GM18873 (cell line): Measurements from ENCODE around the gene AKAP6.

Source experiments
- ATAC-seq: cut with Tn5 transposase; IDR thresholded peaks from one replicate; pipeline ENCODE4 v1.9.1; 2021; ENCODE audit warnings: mild to moderate bottlenecking, moderate library complexity, moderate number of reproducible peaks; ENCODE audit not compliant: unreplicated experiment, low FRiP score

Gene AKAP6

DNA sequence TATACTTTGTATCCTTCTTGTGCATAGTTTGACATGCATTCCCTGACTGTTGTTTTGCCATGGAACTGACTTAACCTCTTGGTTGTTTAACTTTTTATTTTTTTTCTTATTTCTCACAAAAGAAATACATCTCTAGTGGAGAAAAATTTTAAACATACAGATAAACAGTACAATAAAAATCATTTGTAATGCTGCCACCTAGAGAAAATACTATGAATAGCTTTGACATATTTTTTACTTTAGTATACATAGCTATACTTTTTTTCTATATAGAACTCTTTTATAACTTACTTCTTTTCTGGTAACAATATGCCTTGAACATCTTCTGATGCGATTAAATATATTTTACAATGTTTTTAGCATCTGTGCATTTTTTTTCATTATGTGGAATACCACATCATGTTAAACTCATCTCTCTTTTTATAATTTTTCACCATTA lies 184.5 kb downstream of the AKAP6 start:
- no peak for ATAC-seq

DNA sequence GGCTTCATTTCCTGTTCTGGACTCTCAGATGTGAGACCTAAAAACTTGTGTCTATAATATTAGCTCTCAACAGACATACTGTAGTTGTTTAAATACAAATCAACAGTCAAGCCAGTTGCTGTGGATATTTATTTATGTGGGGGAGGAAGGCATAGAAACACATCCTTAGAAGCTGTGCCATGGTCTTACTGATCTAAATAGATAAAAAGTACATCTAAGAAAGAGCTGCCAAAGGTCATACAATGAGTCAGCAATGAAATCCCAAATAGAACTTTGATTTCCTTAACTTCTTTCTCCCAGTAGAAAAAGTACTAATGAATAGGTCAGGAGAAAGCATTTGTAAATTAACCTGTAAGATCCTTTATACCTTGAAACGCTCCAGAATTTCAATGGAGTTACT lies 185.1 kb downstream of the AKAP6 start:
- ATAC-seq = no peak

DNA sequence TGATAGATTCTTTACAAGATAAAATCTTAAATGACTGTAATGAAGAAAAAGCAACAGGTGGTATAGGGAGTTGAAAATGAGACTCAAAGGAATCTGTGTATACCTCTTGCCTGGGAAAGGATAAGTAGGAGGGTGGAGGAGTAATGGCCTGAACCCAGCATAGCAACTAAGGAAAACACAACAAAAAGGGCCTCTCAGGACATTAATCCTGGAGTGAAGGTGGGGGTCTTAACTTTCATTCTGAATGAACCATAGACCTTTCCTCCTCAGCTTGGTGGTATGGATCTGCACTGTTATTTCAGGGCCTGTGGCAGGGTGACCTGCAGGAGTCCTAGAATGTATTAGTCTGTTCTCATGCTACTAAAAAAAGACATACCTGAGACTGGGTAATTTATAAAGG lies 185.6 kb downstream of the AKAP6 start:
- no peak for ATAC-seq

DNA sequence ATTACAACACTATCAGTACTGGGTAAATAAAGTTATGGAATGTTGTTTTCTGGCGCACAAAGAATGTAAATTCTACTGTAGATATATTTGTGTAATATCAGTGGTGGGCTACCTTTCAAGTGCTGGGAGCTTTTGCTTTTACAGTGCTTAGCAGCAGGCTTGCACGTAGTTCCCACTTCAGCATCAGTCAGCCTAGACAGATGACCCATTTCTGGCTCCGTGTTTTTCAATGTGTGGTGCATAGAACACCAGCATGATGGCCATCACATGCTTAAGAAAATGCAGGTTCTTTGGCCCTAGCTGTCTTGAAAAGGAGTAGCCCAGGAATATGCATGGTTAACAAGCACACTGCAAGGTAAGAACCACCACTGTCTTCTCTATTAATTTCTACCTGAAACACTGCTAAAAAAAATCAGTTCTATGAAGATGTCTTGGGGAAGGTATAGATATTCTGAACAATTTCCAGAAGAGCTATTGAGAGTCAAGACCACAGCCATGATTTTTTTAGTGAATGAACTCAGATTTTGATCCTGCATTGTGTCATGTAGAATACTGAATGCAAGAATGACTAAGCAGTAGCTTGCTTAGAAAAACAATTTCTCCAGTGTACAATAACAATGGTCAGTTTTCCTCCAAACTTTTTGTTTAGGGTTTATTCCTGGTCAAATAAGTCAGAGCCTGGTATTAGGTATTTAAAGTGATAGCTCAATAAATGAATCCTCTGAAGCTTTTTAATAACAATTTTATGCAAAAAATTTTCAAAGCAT lies 195.7 kb downstream of the AKAP6 start:
- ATAC-seq = no peak

DNA sequence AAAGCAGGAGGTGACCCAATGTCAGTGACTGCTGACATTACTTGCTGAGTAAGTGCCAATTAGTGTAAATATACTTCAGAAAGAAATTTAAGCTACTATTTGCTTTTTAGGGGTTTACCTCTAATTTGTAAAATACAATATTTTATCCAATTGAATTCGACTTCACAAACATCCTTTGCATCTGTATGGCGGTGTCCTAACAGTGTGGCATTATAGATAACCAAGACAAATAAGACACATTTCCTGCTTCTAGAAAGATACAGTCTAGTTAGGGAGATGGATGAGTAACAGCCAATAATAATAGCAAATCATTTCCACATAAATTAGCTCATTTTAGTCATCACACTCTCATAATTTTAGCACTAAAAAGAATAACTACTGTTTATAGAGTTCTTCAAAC lies 196.5 kb downstream of the AKAP6 start:
- no peak for ATAC-seq

DNA sequence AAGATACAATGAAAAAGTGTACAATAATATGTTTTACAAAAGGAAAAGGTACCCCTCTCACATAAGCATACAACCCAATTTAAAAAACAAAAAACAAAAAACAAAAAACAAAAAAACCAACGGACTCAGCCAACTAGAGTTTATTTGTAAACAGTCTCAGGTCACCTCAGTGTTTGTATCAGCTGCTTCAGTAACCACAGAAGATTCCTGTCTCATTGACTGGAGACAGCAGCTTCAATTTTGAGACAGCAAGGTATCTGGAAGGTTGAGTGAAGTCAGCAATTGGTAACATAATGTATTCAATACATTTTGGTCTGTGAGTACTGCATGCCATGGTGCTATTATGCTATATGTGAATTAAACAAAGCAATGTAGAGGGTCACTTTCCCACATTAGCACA lies 201.7 kb downstream of the AKAP6 start:
- ATAC-seq = no peak

DNA sequence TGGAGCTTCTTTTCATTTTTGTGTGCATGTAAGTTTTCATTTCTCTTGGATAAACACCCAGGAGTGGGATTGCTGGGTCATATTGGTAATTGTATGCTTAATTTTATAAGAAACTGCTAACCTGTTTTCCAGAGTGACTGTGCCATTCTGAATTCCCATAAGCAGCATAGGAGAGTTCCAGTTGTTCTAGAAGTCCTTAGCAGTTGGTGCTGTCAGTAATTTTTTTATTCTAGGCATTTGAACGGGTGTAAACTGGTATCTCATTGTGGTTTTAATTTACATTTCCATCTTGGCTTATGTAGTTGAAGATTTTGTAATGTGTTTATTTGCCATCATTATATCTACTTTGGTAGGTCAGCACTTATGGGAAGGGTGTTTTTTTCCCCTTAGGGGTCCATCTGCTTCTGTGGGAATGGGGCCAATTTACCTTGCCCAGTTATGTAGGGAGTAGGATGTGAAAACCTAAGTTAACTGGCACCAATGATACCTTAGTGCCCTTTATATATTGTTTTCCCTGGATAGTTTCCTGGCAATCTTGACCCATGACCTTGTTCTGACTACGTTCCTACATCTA lies 202.9 kb downstream of the AKAP6 start:
- no peak for ATAC-seq

DNA sequence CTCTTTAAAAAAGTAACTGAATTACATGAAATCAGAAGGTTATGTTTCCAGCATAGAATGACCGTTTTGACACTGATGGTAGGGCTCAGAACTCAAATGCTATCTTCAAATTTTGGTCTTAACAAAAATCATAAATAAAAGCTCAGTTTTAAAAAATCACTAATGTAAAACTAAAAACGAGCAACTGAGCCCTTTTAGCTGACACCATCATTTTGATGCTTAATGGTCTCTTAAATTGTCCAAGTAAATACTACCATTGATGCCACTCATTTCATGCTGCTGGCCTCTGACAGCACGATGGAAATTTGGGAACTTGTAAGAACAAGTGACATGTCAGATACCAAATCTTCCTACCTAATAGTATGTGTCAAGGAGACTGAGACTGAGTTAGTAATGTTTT lies 205.0 kb downstream of the AKAP6 start:
- no peak for ATAC-seq

DNA sequence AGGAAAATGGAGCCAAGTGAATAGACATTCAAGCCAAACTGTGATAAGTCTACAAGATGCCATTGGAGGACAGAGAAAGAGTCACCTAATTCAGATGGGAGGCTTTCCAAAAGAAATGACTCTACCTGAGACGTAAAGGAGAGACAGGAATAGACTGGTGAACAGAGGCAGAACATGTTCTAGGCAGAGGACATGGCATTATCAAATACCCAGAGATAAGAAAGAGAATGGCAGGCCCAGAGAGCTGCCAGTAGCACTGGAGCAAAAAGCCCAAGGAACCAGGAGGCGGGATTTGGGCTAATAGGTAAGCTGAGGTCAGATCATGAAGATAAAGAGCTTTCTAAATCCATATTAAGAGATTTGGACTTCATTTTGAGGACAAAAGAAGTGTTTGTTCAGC lies 207.1 kb downstream of the AKAP6 start:
- no peak for ATAC-seq

DNA sequence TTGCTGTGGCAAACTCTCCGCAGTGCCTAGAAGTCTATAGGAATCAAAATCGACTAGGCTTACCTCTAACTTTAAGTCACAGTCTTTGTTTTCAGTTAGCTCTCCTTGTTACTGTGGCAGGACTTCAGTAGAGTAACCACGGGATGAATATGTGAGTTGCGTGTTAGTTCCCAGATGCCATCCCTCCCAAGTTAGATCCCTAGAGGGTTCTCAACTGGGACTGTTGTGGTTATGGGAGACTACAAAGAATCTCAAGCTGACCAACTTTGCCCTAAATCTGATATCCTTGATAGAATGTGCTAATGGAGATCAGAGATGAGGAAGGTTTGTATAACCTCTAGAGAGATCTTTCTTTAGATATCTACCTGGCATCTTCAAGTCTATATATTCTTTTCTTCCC lies 208.1 kb downstream of the AKAP6 start:
- ATAC-seq = no peak

DNA sequence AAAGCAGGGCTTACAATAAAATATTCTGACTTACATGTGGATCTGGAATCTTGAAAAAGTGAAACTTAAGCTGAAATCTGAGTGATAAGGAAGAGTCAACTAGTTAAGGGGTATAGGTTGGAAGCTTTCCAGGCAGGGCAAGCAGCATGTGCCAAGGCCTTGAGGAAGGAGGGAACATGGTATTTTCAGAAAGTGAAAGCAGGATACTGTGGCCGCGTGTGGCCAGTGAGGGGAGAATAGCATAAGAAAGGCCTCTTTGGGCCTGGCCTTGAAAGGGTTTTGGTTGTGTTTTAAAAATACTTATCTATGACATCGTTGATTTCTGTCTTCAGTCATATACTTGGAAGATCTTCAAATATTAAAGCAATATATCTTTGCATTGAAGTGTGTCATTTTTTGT lies 213.4 kb downstream of the AKAP6 start:
- ATAC-seq = no peak

DNA sequence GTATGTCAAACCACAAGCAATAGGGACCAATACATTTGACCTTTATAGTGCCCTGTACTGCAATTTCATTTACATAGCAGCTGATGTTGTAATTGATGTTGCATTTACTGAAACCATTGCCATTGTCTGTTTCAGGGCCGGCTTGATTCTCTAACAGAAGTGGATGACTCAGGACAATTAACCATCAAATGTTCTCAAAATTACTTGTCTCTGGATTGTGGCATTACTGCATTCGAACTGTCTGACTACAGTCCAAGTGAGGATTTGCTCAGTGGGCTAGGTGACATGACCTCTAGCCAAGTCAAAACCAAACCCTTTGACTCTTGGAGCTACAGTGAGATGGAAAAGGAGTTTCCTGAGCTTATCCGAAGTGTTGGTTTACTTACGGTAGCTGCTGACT lies 216.0 kb downstream of the AKAP6 start:
- ATAC-seq = no peak

DNA sequence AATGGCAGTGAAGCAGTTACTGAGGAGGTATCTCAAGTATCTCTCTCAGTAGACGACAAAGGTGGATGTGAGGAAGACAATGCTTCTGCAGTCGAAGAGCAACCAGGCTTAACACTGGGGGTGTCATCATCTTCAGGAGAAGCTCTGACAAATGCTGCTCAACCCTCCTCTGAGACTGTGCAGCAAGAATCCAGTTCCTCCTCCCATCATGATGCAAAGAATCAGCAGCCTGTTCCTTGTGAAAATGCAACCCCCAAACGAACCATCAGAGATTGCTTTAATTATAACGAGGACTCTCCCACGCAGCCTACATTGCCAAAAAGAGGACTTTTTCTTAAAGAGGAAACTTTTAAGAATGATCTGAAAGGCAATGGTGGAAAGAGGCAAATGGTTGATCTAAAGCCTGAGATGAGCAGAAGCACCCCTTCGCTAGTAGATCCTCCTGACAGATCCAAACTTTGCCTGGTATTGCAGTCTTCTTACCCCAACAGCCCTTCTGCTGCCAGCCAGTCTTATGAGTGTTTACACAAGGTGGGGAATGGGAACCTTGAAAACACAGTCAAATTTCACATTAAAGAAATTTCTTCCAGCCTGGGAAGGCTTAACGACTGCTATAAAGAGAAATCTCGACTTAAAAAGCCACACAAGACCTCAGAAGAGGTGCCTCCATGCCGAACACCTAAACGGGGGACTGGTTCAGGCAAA lies 216.6 kb downstream of the AKAP6 start:
- ATAC-seq = no peak

DNA sequence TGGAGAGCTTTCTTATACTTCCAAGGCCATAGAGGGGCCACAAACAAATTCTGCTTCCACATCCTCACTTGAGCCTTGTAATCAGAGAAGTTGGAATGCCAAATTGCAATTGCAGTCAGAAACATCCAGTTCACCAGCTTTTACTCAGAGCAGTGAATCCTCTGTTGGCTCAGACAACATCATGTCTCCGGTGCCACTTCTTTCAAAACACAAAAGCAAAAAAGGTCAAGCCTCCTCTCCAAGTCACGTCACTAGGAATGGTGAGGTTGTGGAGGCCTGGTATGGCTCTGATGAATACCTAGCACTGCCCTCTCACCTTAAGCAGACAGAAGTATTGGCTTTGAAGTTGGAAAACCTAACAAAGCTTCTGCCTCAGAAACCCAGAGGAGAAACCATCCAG lies 217.1 kb downstream of the AKAP6 start:
- no peak for ATAC-seq

DNA sequence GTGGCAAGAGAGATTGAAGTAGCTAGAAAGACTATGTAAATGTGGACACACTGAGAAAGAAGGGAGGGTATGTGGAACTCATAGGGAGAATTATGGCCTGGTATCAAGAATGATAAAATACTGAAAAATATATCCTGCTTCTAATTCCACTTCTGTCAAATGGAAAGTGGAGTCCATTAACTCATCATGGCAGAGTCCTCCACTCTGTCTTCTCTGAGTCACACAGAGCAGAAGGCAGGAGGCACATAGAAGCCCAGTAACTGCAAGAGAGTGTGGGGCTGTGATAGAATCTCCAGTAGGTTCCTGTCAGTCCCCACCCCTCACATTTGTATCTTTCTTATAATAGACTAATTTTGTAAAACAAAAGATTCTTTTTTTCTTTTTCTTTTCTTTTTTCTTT lies 223.7 kb downstream of the AKAP6 start:
- no peak for ATAC-seq

DNA sequence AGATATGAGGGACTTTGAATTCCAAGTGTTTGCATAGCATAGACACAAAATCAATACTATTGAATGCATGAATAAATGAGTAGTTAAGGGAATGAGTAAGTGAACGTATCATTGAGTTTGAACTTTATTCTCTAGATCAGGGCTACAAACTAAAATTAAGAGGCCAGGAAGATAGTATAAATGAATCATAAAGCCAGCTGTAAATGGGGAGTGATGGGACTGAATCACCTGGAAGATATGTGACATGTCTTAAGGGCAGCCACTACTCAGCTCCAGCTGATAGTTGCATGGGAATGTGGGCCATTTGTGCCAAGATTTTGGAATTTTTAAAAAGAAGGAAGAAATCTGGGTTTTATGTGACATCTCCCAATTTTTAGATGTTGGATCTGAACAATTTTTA lies 229.9 kb downstream of the AKAP6 start:
- no peak for ATAC-seq

DNA sequence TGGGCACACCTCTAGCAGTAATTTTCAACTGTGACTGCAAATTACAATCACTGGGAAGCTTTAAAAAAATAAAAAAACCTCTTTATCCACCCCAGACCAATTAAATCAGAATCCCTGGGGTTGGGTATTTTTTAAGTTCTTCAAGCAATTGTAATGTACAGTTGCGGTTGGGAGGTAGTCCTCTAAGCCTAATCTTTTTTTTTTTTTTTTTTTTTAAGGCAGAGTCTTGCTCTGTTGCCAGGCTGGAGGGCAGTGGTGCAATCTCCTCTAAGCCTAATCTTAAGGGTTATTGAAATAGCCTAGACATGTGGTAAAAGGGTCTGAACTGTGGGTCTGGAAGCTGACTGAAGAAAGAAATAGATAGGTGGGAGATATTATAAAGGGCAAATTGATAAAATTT lies 230.5 kb downstream of the AKAP6 start:
- ATAC-seq = no peak

DNA sequence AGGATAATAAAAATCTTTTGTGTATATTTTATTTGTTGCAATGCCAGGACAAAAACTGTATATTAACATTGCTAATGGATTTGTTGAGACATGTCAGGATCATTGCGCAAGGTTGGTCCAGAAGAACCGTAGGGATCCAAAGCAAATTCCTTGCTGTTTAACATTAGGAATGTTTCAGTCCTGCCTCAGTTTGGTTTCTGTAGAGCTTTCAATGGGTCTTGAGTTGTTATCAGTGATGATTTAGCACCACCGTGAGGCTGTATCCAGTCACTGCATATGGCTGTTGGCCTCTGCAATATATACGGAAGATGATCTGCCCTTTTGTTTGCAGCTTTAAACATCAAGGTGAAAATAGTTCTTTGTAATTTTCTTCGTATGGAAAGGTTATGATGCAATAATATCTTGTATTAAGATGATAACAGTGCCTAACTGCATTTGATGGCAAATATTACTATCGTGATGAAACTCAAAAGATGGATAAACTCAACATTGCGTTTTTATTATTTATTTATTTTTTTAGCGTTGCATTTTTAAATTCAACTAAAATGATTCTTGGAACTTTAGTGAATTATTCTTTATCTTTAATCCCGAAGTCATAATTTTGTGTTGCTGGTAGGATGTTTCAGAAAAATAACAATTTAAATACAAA lies 231.2 kb downstream of the AKAP6 start:
- peak; percentile 75 for ATAC-seq

DNA sequence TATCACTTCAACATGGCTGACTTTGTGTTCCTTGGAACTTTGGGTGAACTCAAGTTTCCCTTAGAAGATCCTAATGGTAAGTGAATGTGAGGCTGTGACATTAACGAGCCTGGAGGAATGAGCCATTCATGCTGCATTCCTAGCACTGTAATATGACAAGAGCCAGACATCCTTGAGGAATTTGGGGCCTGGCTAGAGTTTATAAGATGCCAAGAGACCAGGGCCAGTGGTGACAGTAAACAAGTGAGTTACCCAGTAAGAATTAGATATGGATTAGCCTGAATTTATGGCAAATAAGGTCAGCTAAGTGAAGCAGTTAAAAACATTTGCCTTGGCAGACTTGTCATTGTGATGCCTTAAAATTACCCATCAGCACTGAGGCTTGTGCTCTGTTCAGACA lies 232.4 kb downstream of the AKAP6 start:
- ATAC-seq = no peak

DNA sequence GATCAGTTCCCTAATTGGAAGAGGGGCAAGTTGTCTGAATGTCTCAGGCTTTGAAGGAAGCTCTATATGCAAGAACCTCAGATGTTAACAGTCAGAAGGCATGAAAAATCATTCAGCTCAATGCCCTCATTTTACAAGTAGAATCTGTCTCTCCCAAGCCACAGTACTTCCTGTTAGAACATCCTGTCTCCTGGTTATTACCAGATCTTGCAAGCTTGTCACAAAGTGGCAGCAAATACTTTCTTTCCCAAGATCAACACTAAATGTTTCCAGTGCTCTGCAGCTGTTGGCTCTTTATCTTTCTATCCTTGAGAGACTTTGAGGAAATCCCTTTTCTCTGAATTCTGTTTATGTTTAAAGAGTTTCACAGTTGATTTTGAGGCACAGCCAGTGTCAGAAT lies 235.5 kb downstream of the AKAP6 start:
- no peak for ATAC-seq

DNA sequence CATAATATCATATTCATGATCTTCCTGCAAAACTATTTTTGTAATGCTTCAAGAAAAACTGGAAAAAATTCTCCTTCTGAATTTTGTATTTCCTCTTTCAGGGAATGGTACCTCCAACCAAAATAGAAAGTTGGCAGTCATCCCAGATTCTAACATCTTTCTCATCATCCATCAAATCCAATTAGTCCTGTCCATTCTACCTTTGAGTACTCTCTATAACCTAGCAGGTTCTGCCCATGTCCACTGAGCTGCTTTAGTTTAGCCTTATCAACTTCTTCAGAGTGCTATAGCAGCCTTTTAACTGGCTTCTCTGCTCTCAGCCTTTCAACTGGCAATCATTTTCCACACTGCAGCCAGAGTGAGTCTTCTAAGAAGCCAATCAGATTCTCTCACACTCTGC lies 236.2 kb downstream of the AKAP6 start:
- no peak for ATAC-seq
